ENCODE data around the gene TCF25. TPM values are rescaled to one million over a fixed set of nuclear protein-coding genes. Genes with fewer than 3 reads are reported as not detected.
"Not testable (repeated sequence)": the region's sequence is repeated elsewhere in the genome, so short reads cannot be mapped to it uniquely, and the experiment has no call there.

The TCF25 gene
- total and polyA plus RNA-seq, 8 donors, result 147 to 189 (median 160) TPM

- Histone ChIP-seq H3K27ac (no peak overlapping the region), H3K36me3 (no peaks in the 10 kb centered on the region), H3K27me3 (peaks cover 0 to 8% of the 10 kb centered on the region in 2 donors), H3K4me3 (no peak overlapping the region), H3K9me3 (no peaks in the 10 kb centered on the region), H3K4me1 (no peaks in the 10 kb centered on the region)
- TF ChIP-seq CTCF (IDR thresholded peaks at IDR 0.05), result no peak
- DNase-seq (peak in 1 of 4 donors; percentile 65), ATAC-seq (no peak)
- intact Hi-C loops (cut with DNase I), result no loop called here
These were observed 61.5 kb downstream of the TCF25 start for GRCh38 chr16:89934611-89935553.

- H3K27me3 ChIP-seq; H3K36me3 ChIP-seq; H3K4me1 ChIP-seq; H3K9me3 ChIP-seq; ATAC-seq; intact Hi-C loops (cut with DNase I); H3K4me3 ChIP-seq; H3K27ac ChIP-seq: not testable (repeated sequence)
- DNase-seq, result peak in 1 of 4 donors; percentile 76
These were observed 62.2 kb downstream of the TCF25 start for GRCh38 chr16:89935620-89936019.

- no peak for TF ChIP-seq CTCF (IDR thresholded peaks at IDR 0.05)
- H3K4me3 ChIP-seq, result no peak overlapping the region
- H3K4me1 ChIP-seq, result no peaks in the 10 kb centered on the region
- intact Hi-C loops (cut with DNase I), result no loop called here
- peaks cover 0 to 5% of the 10 kb centered on the region in 2 donors for H3K27me3 ChIP-seq
- no peak for ATAC-seq
- H3K27ac ChIP-seq, result no peak overlapping the region
- DNase-seq, result no peak
- no peaks in the 10 kb centered on the region for H3K9me3 ChIP-seq
- H3K36me3 ChIP-seq, result no peaks in the 10 kb centered on the region
These were observed 62.6 kb downstream of the TCF25 start for GRCh38 chr16:89936034-89936433.

GRCh38 chr16:89936508-89936907, 63.1 kb downstream of the TCF25 start:
- intact Hi-C loops (cut with DNase I), result no loop called here

GRCh38 chr16:89936981-89937380, 63.6 kb downstream of the TCF25 start:
- H3K36me3 ChIP-seq, result no peaks in the 10 kb centered on the region
- no peaks in the 10 kb centered on the region for H3K4me1 ChIP-seq
- intact Hi-C loops (cut with DNase I), result no loop called here
- TF ChIP-seq CTCF (IDR thresholded peaks at IDR 0.05), result no peak
- H3K4me3 ChIP-seq, result no peak overlapping the region
- H3K27me3 ChIP-seq, result peaks cover 0 to 12% of the 10 kb centered on the region in 2 donors
- no peak overlapping the region for H3K27ac ChIP-seq
- no peak for DNase-seq
- H3K9me3 ChIP-seq, result no peaks in the 10 kb centered on the region
- no peak for ATAC-seq

More at GRCh38 chr16:89936508-89936907, 63.1 kb downstream of the TCF25 start:
- ATAC-seq (no peak), DNase-seq (no peak)
- Histone ChIP-seq H3K36me3 (no peaks in the 10 kb centered on the region), H3K9me3 (no peaks in the 10 kb centered on the region), H3K4me3 (no peak overlapping the region), H3K27ac (no peak overlapping the region), H3K4me1 (no peaks in the 10 kb centered on the region), H3K27me3 (peaks cover 0 to 8% of the 10 kb centered on the region in 2 donors)
- TF ChIP-seq CTCF (IDR thresholded peaks at IDR 0.05), result no peak
